Mucosa of gallbladder (tissue), 1 donor: ENCODE data around the gene FLACC1. TPM values are rescaled to one million over a fixed set of nuclear protein-coding genes. Genes with fewer than 3 reads are reported as not detected.
A peak's percentile ranks its signal among the peaks of the same experiment; 100 is the strongest.

ENCODE experiments used
- DNase-seq: peaks from one replicate; pipeline ENCODE4 v3.0.0-alpha.2; 2020; ENCODE audit warnings: low spot score
- total RNA-seq: library from RNA; stranded (reverse); gene quantifications from one replicate; pipeline ENCODE4 v1.2.1, GENCODE V29; 2021
- donor health status: DM: no; HTN: no; CAD: no.

FLACC1 gene
- total RNA-seq, 1 donor from 2014 or later, result 3.4 TPM

DNA sequence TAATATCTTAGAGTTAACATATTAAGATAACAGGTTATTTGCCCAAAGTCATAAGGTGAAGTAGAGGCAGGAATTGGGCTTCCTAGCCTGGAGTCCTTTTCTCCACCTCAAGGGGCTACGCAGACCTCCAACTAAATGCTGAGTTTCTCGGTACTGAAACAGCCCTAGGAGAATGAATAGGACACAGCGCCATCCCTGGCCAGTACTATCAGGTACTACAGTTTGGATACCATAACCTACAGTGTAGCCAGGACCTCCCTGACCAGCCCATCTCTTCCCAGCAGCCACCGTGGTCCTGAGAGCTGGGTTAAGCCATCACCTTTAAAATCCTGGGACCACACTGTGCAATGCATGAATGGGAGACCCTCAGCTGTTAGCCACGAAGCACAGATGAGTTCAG, 81.2 kb downstream of the FLACC1 start:
- DNase-seq, result no peak

GRCh38 chr2:201275069-201275468, 82.1 kb downstream of the FLACC1 start:
- DNase-seq, result no peak

DNA sequence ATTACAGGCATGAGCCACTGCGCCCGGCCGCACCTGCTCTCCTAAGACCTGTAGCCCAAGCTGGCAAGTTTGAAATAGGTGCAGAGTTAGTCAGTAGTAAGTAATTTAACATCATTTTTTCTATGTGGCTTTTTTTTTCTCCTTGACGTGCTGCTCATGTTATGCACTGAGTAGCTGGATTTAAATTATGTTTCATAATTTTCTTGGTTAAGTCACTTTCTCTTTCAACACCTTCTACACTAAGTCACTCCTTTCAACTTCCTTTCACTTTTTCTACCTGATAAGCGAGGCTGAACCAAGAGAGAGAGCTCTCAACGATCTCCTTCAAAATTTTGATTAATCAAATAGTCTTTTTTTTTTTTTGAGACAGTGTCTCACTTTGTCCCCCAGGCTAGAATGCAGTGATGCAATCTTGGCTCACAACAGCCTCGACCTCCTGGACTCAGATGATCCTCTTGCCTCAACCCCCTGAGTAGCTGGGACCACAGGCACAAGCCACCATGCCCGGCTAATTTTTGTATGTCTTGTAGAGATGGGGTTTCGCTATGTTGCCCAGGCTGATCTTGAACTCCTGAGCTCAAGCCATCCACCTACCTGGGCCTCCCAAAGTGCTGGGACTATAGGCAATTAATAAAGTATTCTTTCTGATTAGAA, 83.7 kb downstream of the FLACC1 start:
- no peak for DNase-seq

GRCh38 chr2:201271917-201272316, 85.2 kb downstream of the FLACC1 start:
- DNase-seq, result no peak

DNA sequence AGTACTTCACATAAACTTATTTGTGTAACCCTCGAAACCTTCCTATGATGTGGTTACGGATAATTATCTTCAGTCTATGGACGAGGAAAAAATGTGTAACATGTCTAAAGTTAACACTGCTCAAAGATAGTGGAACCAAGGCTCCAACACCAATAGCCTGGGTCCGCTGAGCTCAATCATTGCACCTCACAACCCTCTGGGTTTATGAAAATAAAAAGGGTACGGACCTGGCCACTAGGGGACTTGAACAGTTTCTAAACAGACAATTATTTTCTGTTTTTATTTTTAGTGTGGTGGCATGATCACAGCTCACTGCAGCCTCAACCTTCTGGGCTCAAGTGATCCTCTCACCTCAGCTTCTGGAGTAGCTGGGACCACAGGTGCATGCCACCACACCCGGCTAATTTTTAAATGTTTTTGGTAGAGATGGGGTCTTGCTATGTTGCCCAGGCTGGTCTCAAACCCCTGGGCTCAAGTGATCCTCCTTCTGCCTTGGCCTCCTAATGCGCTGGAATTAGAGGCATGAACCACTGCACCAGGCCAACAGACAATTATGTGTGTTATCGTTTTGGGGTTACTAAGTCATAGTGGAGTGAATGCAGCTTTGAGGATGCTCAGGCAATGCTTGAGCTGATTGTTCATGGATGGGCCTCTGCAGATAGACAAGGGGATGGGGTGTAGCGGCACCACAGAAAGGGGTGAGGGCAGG, 86.7 kb downstream of the FLACC1 start:
- no peak for DNase-seq

DNA sequence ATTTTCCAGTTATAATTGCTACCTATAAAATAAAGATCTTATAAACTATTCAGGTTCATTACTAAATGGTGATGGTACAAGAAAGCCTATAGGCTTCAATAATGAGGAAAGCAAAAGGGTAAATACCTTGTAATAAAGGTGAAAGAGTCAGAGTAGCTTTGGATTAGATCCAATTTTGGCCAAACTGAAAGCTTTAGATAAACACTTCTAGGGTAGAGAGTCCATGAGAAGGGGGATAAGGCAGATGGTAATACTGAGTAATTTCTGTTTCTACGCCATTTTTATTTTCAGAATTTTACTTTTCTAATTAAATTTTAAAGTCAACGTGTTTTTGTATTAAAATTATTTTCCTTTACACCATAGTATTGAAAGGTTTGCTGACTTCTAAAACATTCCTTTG, 87.4 kb downstream of the FLACC1 start:
- no peak for DNase-seq

GRCh38 chr2:201267278-201268030, 89.7 kb downstream of the FLACC1 start:
- no peak for DNase-seq

- DNase-seq, result no peak
These were observed 90.5 kb downstream of the FLACC1 start for GRCh38 chr2:201266629-201267028.

DNA sequence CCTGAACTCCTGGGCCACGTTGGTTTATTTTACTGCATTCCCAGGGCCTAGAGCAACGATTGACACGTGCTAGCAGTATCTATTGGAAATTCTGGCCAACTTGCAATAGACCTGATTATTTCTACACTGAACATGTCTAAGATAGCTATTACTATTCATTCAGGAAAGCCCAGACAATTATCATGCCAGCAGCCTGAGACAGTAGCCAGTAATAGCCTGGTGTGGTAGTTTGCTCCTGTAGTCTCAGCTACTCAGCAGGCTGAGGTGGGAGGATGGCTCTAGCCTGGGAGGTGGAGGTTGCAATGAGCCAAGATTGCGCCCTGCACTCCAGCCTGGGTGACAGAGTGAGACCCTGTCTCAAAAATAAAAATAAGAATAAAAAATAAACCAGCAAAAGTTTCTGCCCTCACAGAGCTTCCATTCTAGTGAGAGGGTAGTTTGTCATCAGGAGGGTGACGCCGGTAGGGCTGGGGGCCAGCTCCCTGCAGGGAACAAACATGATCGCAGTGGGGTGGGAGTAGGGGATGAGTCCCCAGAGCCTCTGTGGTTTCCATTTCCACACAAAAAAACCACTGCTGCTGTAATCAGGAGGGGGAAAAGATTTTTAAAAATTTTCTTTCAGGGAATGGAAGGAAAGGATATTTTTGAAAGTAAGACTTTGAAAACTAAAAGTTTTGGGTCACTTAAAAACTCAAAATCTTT, 92.5 kb downstream of the FLACC1 start:
- DNase-seq, result no peak

DNA sequence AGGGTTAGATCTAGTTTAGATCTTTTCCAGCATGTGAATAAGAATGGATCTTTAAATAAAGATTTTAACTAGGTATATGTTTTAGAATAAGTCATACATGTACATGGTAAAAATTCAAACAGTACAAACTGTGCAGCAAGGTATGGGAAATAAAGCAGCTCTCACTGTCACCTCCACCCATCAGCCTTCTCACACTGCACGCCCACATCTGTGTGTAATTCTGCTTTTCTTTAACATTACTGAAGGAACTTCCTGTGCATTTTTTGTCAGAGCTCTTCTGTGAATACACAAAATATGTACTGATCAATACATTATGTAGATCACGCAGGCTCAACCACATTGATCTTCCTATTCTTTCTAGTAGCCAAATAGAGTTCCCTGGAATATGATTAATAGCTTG, 93.4 kb downstream of the FLACC1 start:
- DNase-seq, result no peak

DNA sequence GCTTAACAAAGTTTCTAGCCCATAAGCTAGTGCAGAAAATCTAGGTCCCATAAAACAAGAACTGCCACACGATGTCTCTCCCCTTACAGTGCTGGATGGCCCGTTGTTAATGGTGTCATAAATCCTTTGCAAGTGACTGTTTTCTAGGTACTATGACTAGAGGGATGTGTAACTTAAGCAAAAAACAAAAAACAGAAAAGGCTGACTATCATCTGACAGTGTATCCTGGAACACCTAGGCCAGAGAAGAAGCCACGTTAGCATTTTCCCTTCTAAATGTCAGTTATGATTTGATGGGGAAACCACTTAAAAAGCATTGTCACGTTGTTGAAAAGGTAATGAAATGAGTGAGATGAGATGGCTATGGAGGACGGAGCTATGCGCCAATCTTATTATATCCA, 94.4 kb downstream of the FLACC1 start:
- DNase-seq, result no peak

GRCh38 chr2:201261906-201262305, 95.2 kb downstream of the FLACC1 start:
- DNase-seq, result no peak

- no peak for DNase-seq
These were observed 95.7 kb downstream of the FLACC1 start for GRCh38 chr2:201261471-201261870.

DNA sequence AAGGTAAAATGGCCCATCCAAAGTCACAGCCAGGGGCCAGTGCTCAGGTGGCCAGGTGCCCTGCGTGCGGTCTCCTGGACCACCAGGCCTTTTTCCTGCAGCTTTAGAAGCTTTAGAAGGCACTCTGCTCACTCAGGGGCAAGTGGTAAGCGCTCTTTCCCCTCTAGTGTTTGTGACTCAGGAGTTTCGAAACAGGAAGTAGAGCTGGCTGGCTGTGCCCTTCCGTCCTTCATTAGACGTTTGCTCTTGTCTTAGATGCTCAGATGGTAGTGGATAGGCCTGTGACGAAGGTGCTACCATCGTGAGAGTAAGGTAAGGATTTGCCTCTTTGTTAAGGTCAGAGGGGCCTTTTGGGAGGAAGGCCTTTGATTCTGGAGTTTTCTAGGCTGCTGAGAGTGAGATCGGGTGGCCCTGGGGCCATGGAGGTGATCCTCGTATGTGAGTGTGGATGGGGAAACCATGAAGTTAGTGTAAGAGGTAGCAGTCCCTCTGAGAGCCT, 96.8 kb downstream of the FLACC1 start, which contains the start of gene CASP8:
TSS of gene CASP8 (plus strand) at position 235 of the 499 bp plus-strand sequence. CDS start 5,951 bp downstream, outside the sequence.
- peak; percentile 26 for DNase-seq

GRCh38 chr2:201258666-201259615, 98.2 kb downstream of the FLACC1 start:
- no peak for DNase-seq

- DNase-seq, result peak; percentile 85
These were observed 99.0 kb downstream of the FLACC1 start for GRCh38 chr2:201257956-201258665.

DNA sequence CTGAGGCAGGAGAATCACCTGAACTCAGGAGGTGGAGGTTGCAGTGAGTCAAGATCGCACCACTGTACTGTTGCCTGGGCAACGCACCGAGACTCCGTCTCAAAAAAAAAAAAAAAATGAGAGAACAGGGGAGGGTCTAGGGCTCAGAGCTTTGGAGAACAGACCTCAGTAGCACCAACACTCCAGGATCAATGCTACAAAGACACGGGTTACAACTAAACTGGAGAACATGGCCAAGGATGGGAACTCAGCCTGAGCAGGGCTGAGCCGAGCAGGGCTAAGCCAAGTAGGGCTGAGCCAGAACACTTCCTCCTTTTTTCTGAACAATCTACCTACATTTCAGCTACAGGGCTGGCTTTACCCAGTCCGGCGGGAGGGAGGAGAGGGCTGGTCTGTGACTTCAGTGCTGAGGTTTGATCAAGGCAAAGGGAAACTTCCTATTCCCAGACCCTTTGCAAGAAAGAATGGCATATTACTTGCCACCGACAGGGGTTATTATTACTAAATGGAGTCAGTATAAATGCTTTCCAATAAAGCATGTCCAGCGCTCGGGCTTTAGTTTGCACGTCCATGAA, 99.7 kb downstream of the FLACC1 start:
- DNase-seq, result peak; percentile 45

GRCh38 chr2:201256082-201256481, 101.1 kb downstream of the FLACC1 start:
- DNase-seq, result no peak

DNA sequence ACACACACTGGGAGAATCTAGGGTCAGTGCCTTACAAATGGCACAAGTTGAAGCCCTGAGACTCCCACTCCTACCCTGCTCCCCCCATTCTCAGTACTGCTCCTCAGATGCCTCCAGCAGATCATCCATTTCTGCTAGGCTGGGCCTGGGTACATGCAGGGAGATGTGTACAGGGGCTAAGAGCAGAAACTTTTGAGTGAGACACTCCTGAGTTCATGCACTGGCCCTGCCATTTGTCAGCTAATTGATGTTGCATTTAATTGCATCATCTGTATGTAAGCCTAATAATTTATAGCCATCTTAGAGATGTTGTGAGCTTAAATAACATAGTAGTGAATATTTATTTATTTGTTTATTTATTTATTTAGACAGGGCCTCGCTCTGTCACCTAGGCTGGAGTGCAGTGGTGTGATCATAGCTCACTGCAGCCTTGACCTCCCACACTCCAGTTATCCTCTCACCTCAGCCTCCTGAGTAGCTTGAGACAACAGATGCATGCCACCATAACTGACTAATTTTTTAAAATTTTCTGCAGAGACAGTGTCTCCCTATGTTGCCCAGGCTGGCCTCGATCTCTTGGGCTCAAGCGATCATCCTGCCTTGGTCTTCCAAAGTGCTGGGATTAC, 101.6 kb downstream of the FLACC1 start:
- DNase-seq, result no peak
